HepG2 (cell line): ENCODE data around the gene ETFDH. TPM values are rescaled to one million over a fixed set of nuclear protein-coding genes. Genes with fewer than 3 reads are reported as not detected.

Experiments
- ATAC-seq: fragments of 200-7000 bp; cut with Tn5 transposase; 3 replicates; pipeline ENCODE4 v1.9.1; 2020; ENCODE audit warnings: mild to moderate bottlenecking, moderate library complexity
- BruUV-seq: library from RNA; stranded (reverse); fragments of 400-500 nt; replicated peaks from 2 replicates; lab custom pipeline; 2021; lab: Mats Ljungman, UMichigan
- CTCF ChIA-PET: fragments of 300-600 bp; formaldehyde crosslinking; extraction: SDS; loops from one replicate; lab custom pipeline; 2021; ENCODE audit warnings: low total read pairs, inconsistent platforms, low intra/inter-chr PET ratio; lab: Yijun Ruan, JAX
- POLR2A ChIA-PET: fragments of 350-600 bp; sonication (Branson Sonifier 250); formaldehyde crosslinking; loops from one replicate; lab custom pipeline; 2020; ENCODE audit warnings: antibody characterized with exemption, inconsistent platforms; lab: Yijun Ruan, JAX
- DNase-seq: peaks from one replicate; pipeline ENCODE4 v3.0.0-alpha.2; 2015; ENCODE audit warnings: low spot score
- FAIRE-seq: peaks from 3 replicates; lab custom pipeline; 2011; peaks lifted over from hg19 to GRCh38; lab: Jason Lieb, UNC
- H2AFZ ChIP-seq: one replicate; pipeline ENCODE4 v1.6.1; 2011; ENCODE audit warnings: low read length, inconsistent platforms
- H3K27ac ChIP-seq: fragments of 300-600 bp; 3 replicates; pipeline ENCODE4 v1.8.0; 2011; ENCODE audit warnings: mixed run types, mild to moderate bottlenecking, mixed read lengths, low read length, inconsistent platforms; ENCODE audit not compliant: insufficient read depth; ENCODE audit errors: extremely low read length
- H3K27me3 ChIP-seq, 2 experiments: fragments of 200-600 bp in 1 of 2; 2 replicates in 1 of 2; 3 replicates in 1 of 2; pipeline versions ENCODE4 v1.6.0 to v1.8.0; 2011; ENCODE audit warnings: low read length in 2 of 2, mild to moderate bottlenecking in 2 of 2, moderate library complexity in 2 of 2, inconsistent platforms in 1 of 2; ENCODE audit not compliant: insufficient read depth in 2 of 2, control insufficient read depth in 1 of 2
- H3K36me3 ChIP-seq, 2 experiments: fragments of 200-600 bp in 1 of 2; replicated peaks in 1 of 2; 2 replicates in 1 of 2; 3 replicates in 1 of 2; pipeline versions ENCODE4 v1.5.1 to v1.8.0; 2011; ENCODE audit warnings: low read length in 2 of 2, inconsistent platforms in 1 of 2; ENCODE audit not compliant: insufficient read depth in 2 of 2, control insufficient read depth in 1 of 2
- H3K4me1 ChIP-seq: 2 replicates; pipeline ENCODE4 v1.5.1; 2012; ENCODE audit warnings: low read length, inconsistent platforms; ENCODE audit not compliant: insufficient read depth
- H3K4me2 ChIP-seq: 2 replicates; pipeline ENCODE4 v1.6.0; 2011; ENCODE audit warnings: low read depth, low read length, inconsistent platforms
- H3K4me3 ChIP-seq, 3 experiments: fragments of 200-600 bp in 1 of 3; sonication (generic), shearing (Covaris generic) in 1 of 3; replicated peaks in 1 of 3; 2 replicates each; pipeline ENCODE4 v1.5.1; 2011 to 2016; ENCODE audit warnings: low read length in 3 of 3, inconsistent platforms in 2 of 3, low read depth in 2 of 3, mild to moderate bottlenecking in 2 of 3, control low read depth in 1 of 3, mixed read lengths in 1 of 3; ENCODE audit not compliant: insufficient read depth in 1 of 3
- H3K79me2 ChIP-seq: one replicate; pipeline ENCODE4 v1.6.1; 2011; ENCODE audit warnings: low read length, inconsistent platforms; ENCODE audit not compliant: insufficient read depth
- H3K9ac ChIP-seq: 2 replicates; pipeline ENCODE4 v1.6.0; 2011; ENCODE audit warnings: mild to moderate bottlenecking, low read depth, low read length, inconsistent platforms; ENCODE audit not compliant: insufficient read depth
- H3K9me3 ChIP-seq: 2 replicates; pipeline ENCODE4 v1.5.1; 2012; ENCODE audit warnings: mild to moderate bottlenecking, low read length
- H4K20me1 ChIP-seq: 2 replicates; pipeline ENCODE4 v1.6.0; 2011; ENCODE audit warnings: inconsistent platforms, mild to moderate bottlenecking, low read length, moderate library complexity; ENCODE audit not compliant: insufficient read depth
- ADNP ChIP-seq: sonication (generic); formaldehyde crosslinking; IDR thresholded peaks from 2 replicates; pipeline ENCODE4 v1.4.0; 2020; ENCODE audit warnings: missing genetic modification reagents
- ATF4 ChIP-seq, 2 experiments: fragments of 450-650 bp in 1 of 2; sonication (generic) in 1 of 2; formaldehyde crosslinking; IDR thresholded peaks; 2 replicates each; pipeline versions ENCODE4 v1.5.0 to v1.8.0; 2020 to 2022; ENCODE audit warnings: mild to moderate bottlenecking in 1 of 2, missing genetic modification reagents in 1 of 2
- EZH2 ChIP-seq: conservative IDR thresholded peaks from 2 replicates; pipeline ENCODE4 v1.6.1; 2012; ENCODE audit warnings: mild to moderate bottlenecking, low read depth, low read length, moderate library complexity
- GRHL1 ChIP-seq: sonication (generic); formaldehyde crosslinking; conservative IDR thresholded peaks from 2 replicates; pipeline ENCODE4 v1.8.0; 2022; ENCODE audit warnings: missing genetic modification reagents
- MNT ChIP-seq: fragments of 450-650 bp; IDR thresholded peaks from 2 replicates; pipeline ENCODE4 v1.6.1; 2016
- MXD1 ChIP-seq: sonication (generic); formaldehyde crosslinking; IDR thresholded peaks from 2 replicates; pipeline ENCODE4 v1.4.0; 2020; ENCODE audit warnings: mild to moderate bottlenecking, missing genetic modification reagents
- ZNF256 ChIP-seq: sonication (generic); formaldehyde crosslinking; conservative IDR thresholded peaks from 2 replicates; pipeline ENCODE4 v1.4.0; 2020; ENCODE audit warnings: missing genetic modification reagents
- ZNF605 ChIP-seq: sonication (generic); formaldehyde crosslinking; IDR thresholded peaks from 2 replicates; pipeline ENCODE4 v1.8.0; 2022; ENCODE audit warnings: mild to moderate bottlenecking, missing genetic modification reagents
- ZNF773 ChIP-seq: sonication (generic); formaldehyde crosslinking; IDR thresholded peaks from 2 replicates; pipeline ENCODE4 v1.4.0; 2020; ENCODE audit warnings: missing genetic modification reagents, borderline replicate concordance
- WGBS: methylation state at CpG from one replicate; pipeline ENCODE4 v1.1.6; 2017; ENCODE audit warnings: low lambda C conversion rate; 5-methylcytosine and 5-hydroxymethylcytosine counted together
- in situ Hi-C: cut with HindIII; loops from 2 replicates; pipeline ENCODE4 v1.10.0; 2017; ENCODE audit warnings: low pct_unique_long_range_greater_than_20kb; ENCODE audit not compliant: extremely low pct_ligation_motif_present
- intact Hi-C: fragments of 100-400 bp; cut with micrococcal nuclease; formaldehyde crosslinking; loops from one replicate; pipeline ENCODE4 v1.10.0; 2022; ENCODE audit not compliant: unreplicated experiment
- polyA plus RNA-seq, 8 experiments: library from polyadenylated mRNA; depleted of rRNA in 3 of 8; stranded (reverse) in 7 of 8; unstranded in 1 of 8; fragments of >200 nt; fragmentation: Illumina TruSeq in 4 of 8; extraction: Trizol in 4 of 8; gene quantifications; 2 replicates each; pipeline versions ENCODE4 v1.2.1 to v1.2.3, GENCODE V29; 2011 to 2016; ENCODE audit warnings: low read depth in 4 of 8, missing spikeins in 1 of 8, mixed read lengths in 1 of 8; ENCODE audit not compliant: insufficient read depth in 1 of 8
- total RNA-seq, 5 experiments: library from RNA; depleted of rRNA; stranded (reverse); fragments of >200 nt; fragmentation: Illumina TruSeq; extraction: Trizol; gene quantifications; 2 replicates each; pipeline ENCODE4 v1.2.3, GENCODE V29; 2016; ENCODE audit warnings: low read depth in 1 of 5
- TF ChIP-seq, protein P1 (sequence below): sonication (generic); formaldehyde crosslinking; IDR thresholded peaks from 2 replicates; pipeline ENCODE4 v1.5.0; 2020; ENCODE audit warnings: missing genetic modification reagents
- TF ChIP-seq, protein P2 (sequence below): IDR thresholded peaks from 2 replicates; pipeline ENCODE4 v1.6.1; 2018; ENCODE audit warnings: missing genetic modification reagents, mild to moderate bottlenecking, missing compliant biosample characterization

The ETFDH gene
- total and polyA plus RNA-seq, 2 of the 13 experiments (the other 11 are each of a cell fraction or from before 2014, with no cell fraction given): 14.7 to 17.8 TPM

GRCh38 chr4:158724637-158725036, 52.5 kb downstream of the ETFDH start:
- H3K27me3 ChIP-seq: no peaks in the 10 kb centered on the region; a peak in 2 of 5 replicates
- H3K4me3 ChIP-seq: no peak overlapping the region
- H4K20me1 ChIP-seq: no peaks in the 10 kb centered on the region
- intact Hi-C loops (loop anchor here (10.0 kb wide), 1 partner anchor 380 kb away; the partner anchor contains the start of gene RAPGEF2), in situ Hi-C loops (loop anchor here (5.0 to 25.0 kb wide), 3 partner anchors 123 to 480 kb away; no protein-coding TSS in a partner anchor)
- DNase-seq (no peak), FAIRE-seq (no peak), ATAC-seq (no peak)
- 55% methylated on average over 4 of the region's 4 CpGs for WGBS
- H3K4me1 ChIP-seq: peaks cover 49% of the 10 kb centered on the region
- H3K9me3 ChIP-seq: no peaks in the 10 kb centered on the region
- H3K27ac ChIP-seq: no peak overlapping the region
- H2AFZ ChIP-seq: peak overlapping the region; percentile 25
- POLR2A ChIA-PET: no interaction called here
- TF ChIP-seq GRHL1 (CRISPR knock-in tag) (no peak), ADNP (CRISPR knock-in tag) (no peak), ATF4 (CRISPR knock-in tag; IDR thresholded peaks at IDR 0.05) (no peak), MXD1 (no peak), ZNF773 (CRISPR knock-in tag) (no peak), EZH2 (no peak), MNT (no peak), ZNF605 (CRISPR knock-in tag) (no peak), ZNF256 (CRISPR knock-in tag) (no peak)
- TF ChIP-seq, protein P1, sequence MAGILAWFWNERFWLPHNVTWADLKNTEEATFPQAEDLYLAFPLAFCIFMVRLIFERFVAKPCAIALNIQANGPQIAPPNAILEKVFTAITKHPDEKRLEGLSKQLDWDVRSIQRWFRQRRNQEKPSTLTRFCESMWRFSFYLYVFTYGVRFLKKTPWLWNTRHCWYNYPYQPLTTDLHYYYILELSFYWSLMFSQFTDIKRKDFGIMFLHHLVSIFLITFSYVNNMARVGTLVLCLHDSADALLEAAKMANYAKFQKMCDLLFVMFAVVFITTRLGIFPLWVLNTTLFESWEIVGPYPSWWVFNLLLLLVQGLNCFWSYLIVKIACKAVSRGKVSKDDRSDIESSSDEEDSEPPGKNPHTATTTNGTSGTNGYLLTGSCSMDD (CRISPR knock-in tag): no peak
- TF ChIP-seq, protein P2, sequence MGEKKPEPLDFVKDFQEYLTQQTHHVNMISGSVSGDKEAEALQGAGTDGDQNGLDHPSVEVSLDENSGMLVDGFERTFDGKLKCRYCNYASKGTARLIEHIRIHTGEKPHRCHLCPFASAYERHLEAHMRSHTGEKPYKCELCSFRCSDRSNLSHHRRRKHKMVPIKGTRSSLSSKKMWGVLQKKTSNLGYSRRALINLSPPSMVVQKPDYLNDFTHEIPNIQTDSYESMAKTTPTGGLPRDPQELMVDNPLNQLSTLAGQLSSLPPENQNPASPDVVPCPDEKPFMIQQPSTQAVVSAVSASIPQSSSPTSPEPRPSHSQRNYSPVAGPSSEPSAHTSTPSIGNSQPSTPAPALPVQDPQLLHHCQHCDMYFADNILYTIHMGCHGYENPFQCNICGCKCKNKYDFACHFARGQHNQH (CRISPR knock-in tag): no peak
- H3K36me3 ChIP-seq: peaks cover 2 to 14% of the 10 kb centered on the region in 2 experiments; a peak in 4 of 5 replicates
- H3K4me2 ChIP-seq: peak overlapping the region; percentile 87; the same call in 1 of the 2 replicates
- H3K9ac ChIP-seq: no peak overlapping the region
- no TSS peak for BruUV-seq
- CTCF ChIA-PET: no interaction called here
- peaks cover 30% of the 10 kb centered on the region for H3K79me2 ChIP-seq
